MCF 10A (cell line): Measurements from ENCODE around the gene C1orf174. TPM values are rescaled to one million over a fixed set of nuclear protein-coding genes. Genes with fewer than 3 reads are reported as not detected.
"Not testable (repeated sequence)": the region's sequence is repeated elsewhere in the genome, so short reads cannot be mapped to it uniquely, and the experiment has no call there.

Experiments
- BruUV-seq: library from RNA; stranded (reverse); fragments of 400-500 nt; replicated peaks from 2 replicates; lab custom pipeline; 2021; lab: Mats Ljungman, UMichigan
- CTCF ChIA-PET: fragments of 300-600 bp; sonication (Branson Sonifier 250); formaldehyde crosslinking; extraction: SDS; loops from one replicate; lab custom pipeline; 2021; ENCODE audit warnings: antibody characterized with exemption, inconsistent platforms; lab: Yijun Ruan, JAX
- POLR2A ChIA-PET: fragments of 300-600, 350-650 bp; sonication (Branson Sonifier 250); formaldehyde crosslinking; extraction: SDS; loops from one replicate; lab custom pipeline; 2020; ENCODE audit warnings: antibody characterized with exemption, inconsistent platforms; lab: Yijun Ruan, JAX
- DNase-seq: peaks from one replicate; pipeline ENCODE4 v3.0.0-alpha.2; 2018; ENCODE audit not compliant: unreplicated experiment
- H3K27ac Mint-ChIP-seq: one replicate; pipeline ENCODE4 v1.8.0; 2022; ENCODE audit warnings: mild to moderate bottlenecking, low read depth, mixed read lengths; ENCODE audit not compliant: unreplicated experiment
- H3K27me3 Mint-ChIP-seq: one replicate; pipeline ENCODE4 v1.8.0; 2022; ENCODE audit warnings: mixed read lengths; ENCODE audit not compliant: insufficient read depth, unreplicated experiment
- H3K36me3 Mint-ChIP-seq: one replicate; pipeline ENCODE4 v1.8.0; 2022; ENCODE audit warnings: mild to moderate bottlenecking, moderate library complexity, mixed read lengths; ENCODE audit not compliant: insufficient read depth, unreplicated experiment
- H3K4me1 Mint-ChIP-seq: one replicate; pipeline ENCODE4 v1.8.0; 2022; ENCODE audit warnings: mixed read lengths; ENCODE audit not compliant: insufficient read depth, unreplicated experiment
- H3K4me3 Mint-ChIP-seq: one replicate; pipeline ENCODE4 v1.8.0; 2022; ENCODE audit warnings: mild to moderate bottlenecking, moderate library complexity, mixed read lengths; ENCODE audit not compliant: unreplicated experiment
- H3K9me3 Mint-ChIP-seq: one replicate; pipeline ENCODE4 v1.8.0; 2022; ENCODE audit warnings: mixed read lengths; ENCODE audit not compliant: unreplicated experiment
- CTCF ChIP-seq: fragments of 200-600 bp; IDR thresholded peaks from one replicate; pipeline ENCODE4 v1.8.0; 2022; ENCODE audit warnings: antibody characterized with exemption, mild to moderate bottlenecking; ENCODE audit not compliant: unreplicated experiment
- intact Hi-C: fragments of 100-400 bp; cut with micrococcal nuclease; formaldehyde crosslinking; loops from 2 replicates; pipeline ENCODE4 v1.14.1; 2022
- total RNA-seq: library from RNA; stranded (reverse); gene quantifications from 2 replicates; pipeline ENCODE4 v1.2.3, GENCODE V29; 2022

C1orf174 gene
- total RNA-seq, 1 experiment from 2014 or later = 24.4 TPM

GRCh38 chr1:3919706-3920105 is 19.6 kb upstream of the C1orf174 start:
- CTCF ChIA-PET = interaction anchor here (1.1 kb wide), 1 partner anchor 8 kb away, joined by 3 read pairs; no protein-coding TSS in a partner anchor
- POLR2A ChIA-PET = interaction anchor here (0.6 kb wide), 1 partner anchor 1797 kb away, joined by 3 read pairs; no protein-coding TSS in a partner anchor
- intact Hi-C loops = loop anchor here (10.0 kb wide), 1 partner anchor 905 kb away; no protein-coding TSS in a partner anchor

GRCh38 chr1:3918966-3919611 is 19.0 kb upstream of the C1orf174 start:
- no TSS peak for BruUV-seq
- intact Hi-C loops = loop anchor here (10.0 kb wide), 1 partner anchor 906 kb away; no protein-coding TSS in a partner anchor
- Mint-ChIP-seq H3K27ac (no peak overlapping the region), H3K9me3 (no peaks in the 10 kb centered on the region), H3K27me3 (peaks cover 39% of the 10 kb centered on the region), H3K36me3 (no peaks in the 10 kb centered on the region), H3K4me3 (no peak overlapping the region), H3K4me1 (no peaks in the 10 kb centered on the region)
- ChIA-PET POLR2A (interaction anchor here (0.6 kb wide), 1 partner anchor 1798 kb away, joined by 3 read pairs; no protein-coding TSS in a partner anchor), CTCF (interaction anchor here (0.6 kb wide), 1 partner anchor 1262 kb away, joined by 3 read pairs; no protein-coding TSS in a partner anchor)
- no peak for TF ChIP-seq CTCF
- DNase-seq = no peak

More at GRCh38 chr1:3919706-3920105, 19.6 kb upstream of the C1orf174 start:
- Mint-ChIP-seq H3K9me3 (no peaks in the 10 kb centered on the region), H3K4me1 (no peaks in the 10 kb centered on the region), H3K4me3 (no peak overlapping the region), H3K27ac (no peak overlapping the region), H3K36me3 (no peaks in the 10 kb centered on the region), H3K27me3 (peaks cover 39% of the 10 kb centered on the region)
- no peak for TF ChIP-seq CTCF
- no TSS peak for BruUV-seq
- DNase-seq = no peak

- H3K36me3 Mint-ChIP-seq, POLR2A ChIA-PET, H3K4me1 Mint-ChIP-seq, H3K4me3 Mint-ChIP-seq, H3K9me3 Mint-ChIP-seq, DNase-seq, BruUV-seq, H3K27ac Mint-ChIP-seq: not testable (repeated sequence)
- CTCF ChIA-PET = interaction anchor here (0.6 kb wide), 1 partner anchor 1262 kb away, joined by 3 read pairs; no protein-coding TSS in a partner anchor
- peaks cover 39% of the 10 kb centered on the region for H3K27me3 Mint-ChIP-seq
- intact Hi-C loops = loop anchor here (10.0 kb wide), 1 partner anchor 906 kb away; no protein-coding TSS in a partner anchor
Measured at GRCh38 chr1:3918359-3918758, 18.3 kb upstream of the C1orf174 start.

GRCh38 chr1:3917761-3918160 is 17.7 kb upstream of the C1orf174 start:
- Mint-ChIP-seq H3K27ac (no peak overlapping the region), H3K4me3 (no peak overlapping the region), H3K27me3 (peaks cover 39% of the 10 kb centered on the region), H3K4me1 (no peaks in the 10 kb centered on the region), H3K36me3 (no peaks in the 10 kb centered on the region), H3K9me3 (no peaks in the 10 kb centered on the region)
- no peak for DNase-seq
- no TSS peak for BruUV-seq
- CTCF ChIA-PET = no interaction called here
- intact Hi-C loops = loop anchor here (10.0 kb wide), 1 partner anchor 907 kb away; no protein-coding TSS in a partner anchor
- no peak for TF ChIP-seq CTCF
- POLR2A ChIA-PET = no interaction called here
